Right ventricle myocardium inferior (tissue), 1 donor: ENCODE data around the gene HMCN1. TPM values are rescaled to one million over a fixed set of nuclear protein-coding genes. Genes with fewer than 3 reads are reported as not detected.

Experiments used
- ATAC-seq: fragments of 200-7000 bp; cut with Tn5 transposase; one replicate; pipeline ENCODE4 v1.9.1; 2020; ENCODE audit warnings: mild to moderate bottlenecking, moderate library complexity
- DNase-seq: peaks from one replicate; pipeline ENCODE4 v3.0.0; 2021; ENCODE audit errors: missing footprints
- intact Hi-C: fragments of 100-400 bp; cut with DNase I; formaldehyde crosslinking; loops from one replicate; pipeline ENCODE4 v1.11.0; 2022
- total RNA-seq: library from RNA; stranded (reverse); fragmentation: NEBNext Ultra II Directional; extraction: Animal tissue kit (Norgen Biotek cat#: 25700); gene quantifications from one replicate; pipeline ENCODE4 v1.2.1, GENCODE V29; 2021
- donor health status: DM: no; HTN: yes; CAD: no; lungs with severe emphysema.

HMCN1 gene
- total RNA-seq, 1 donor from 2014 or later = 7.6 TPM

DNA sequence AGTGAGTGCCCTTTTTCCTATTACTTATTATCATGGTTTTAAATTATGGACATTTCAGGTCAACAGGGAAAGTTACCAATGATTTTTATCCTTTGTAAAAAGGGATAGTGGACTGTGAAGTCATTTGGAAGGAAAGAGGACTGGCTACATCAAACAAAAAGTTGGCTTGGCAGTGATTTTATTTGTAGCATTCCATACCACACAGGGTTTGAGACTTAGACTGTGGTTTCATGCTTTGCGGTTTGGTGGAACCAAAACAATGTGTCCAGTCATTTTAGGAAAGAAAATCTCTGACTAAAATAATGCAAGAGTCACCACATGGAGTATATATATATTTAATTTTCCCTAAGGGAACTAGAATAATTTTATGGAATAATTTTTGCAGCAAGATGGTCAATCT lies 239.5 kb downstream of the HMCN1 start:
- DNase-seq (no peak), ATAC-seq (no peak)
- intact Hi-C loops = no loop called here

GRCh38 chr1:185974367-185975170 lies 240.4 kb downstream of the HMCN1 start:
- no peak for ATAC-seq
- DNase-seq = no peak
- intact Hi-C loops = no loop called here

GRCh38 chr1:185980891-185981290 lies 246.7 kb downstream of the HMCN1 start:
- intact Hi-C loops = no loop called here
- DNase-seq (no peak), ATAC-seq (no peak)

DNA sequence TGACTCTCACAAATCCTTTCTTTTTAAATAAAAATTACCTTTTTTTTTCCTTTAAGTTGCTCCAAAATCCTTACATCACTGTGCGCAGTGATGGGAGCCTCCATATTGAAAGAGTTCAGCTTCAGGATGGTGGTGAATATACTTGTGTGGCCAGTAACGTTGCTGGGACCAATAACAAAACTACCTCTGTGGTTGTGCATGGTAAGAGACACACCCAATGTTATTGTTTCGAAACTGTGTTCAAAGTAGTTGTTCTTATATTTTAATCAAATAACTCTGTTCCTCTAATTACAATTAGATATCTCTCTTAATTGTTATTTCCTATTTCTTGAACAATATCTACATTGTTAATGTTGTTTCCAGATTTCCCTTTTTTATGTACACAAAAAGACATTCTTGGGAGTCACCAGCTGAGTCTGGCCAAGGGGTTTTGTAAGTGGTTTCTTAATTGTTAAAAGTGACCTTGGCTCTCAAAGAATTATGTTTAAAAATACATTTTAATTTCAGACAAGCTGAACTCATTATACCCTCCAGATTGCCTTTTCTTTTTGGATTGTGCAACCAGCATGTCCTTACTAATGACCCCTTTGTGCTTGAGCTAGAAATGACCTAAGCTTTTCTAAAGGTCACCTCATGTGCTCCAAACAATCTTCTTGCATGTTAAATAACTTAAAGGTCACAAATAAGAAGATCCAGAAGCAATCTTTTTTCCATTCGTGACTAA lies 250.1 kb downstream of the HMCN1 start:
- intact Hi-C loops = no loop called here
- peak; percentile 86 for ATAC-seq
- no peak for DNase-seq

DNA sequence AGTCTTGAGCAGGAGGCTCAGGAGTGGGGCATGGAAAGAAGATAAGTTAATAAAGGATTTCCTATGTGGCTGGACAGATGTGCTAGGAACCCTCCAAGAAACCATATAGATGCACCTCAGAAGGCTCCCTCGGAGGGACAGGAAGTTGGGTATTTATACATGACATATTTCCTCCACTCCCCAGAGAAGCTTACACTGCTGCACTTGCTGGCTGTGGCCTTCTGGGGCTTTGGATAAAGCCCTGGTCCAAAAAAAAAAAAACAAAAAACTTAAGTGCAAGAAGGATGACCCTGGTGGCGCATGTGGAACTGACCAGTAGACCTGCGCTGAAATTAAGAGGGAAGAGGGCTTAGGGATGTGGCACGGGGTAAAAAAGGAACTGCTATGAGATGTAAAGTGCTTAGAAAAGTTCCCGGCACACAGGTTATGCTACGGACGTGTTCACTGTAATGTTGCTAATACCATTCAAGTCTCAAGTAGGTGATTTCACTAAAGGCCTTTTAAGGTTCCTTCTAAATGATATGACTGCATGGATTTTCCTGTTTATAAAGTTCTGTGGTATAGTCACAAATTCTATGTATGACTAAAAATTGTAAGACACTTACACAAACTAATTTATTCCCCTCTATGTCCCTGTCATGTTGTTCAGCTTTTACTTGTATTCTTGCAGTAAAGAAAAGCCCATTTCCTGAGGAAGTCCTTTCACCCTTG lies 253.6 kb downstream of the HMCN1 start:
- no peak for ATAC-seq
- intact Hi-C loops = no loop called here
- no peak for DNase-seq

DNA sequence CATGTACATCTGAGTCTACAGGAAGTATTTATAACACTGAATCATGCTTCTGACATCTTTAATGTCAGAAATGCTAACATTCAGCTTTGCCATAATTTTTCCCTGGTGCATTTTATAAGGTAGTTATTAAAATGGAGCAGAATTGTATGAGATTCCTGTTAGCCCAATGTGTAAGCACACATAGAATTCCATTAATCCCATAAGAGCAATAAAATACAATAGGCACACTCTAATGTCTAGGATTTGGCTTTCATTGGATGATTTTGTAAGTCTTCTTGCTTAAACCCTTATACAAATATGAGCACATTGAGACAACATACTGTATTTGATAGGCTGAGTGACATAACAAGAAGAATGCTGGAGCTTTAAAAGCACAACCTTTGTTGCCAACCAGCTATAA lies 256.4 kb downstream of the HMCN1 start:
- no peak for DNase-seq
- intact Hi-C loops = no loop called here
- no peak for ATAC-seq

DNA sequence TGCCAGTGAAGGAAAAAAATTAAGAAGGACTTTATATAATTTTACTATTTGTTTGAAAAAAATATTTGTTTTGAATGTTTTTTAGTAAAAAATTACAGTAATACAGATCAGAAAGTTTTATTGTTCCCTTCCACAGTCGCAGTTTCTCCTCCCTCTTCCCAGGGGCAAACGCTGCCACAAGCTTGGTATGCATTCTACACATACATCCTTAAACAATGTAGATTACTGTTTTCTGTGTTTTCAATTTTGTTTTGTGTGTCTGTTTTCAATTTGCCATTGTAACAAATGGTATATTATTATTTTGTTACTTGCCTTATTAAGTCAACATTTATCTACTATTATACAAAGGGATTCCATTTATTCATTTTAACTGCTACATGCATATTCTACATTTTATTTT lies 257.1 kb downstream of the HMCN1 start:
- no peak for ATAC-seq
- intact Hi-C loops = no loop called here

GRCh38 chr1:185996211-185996610 lies 262.0 kb downstream of the HMCN1 start:
- DNase-seq = peak; percentile 50
- peak; percentile 23 for ATAC-seq
- intact Hi-C loops = no loop called here

More for the DNA sequence above, 257.1 kb downstream of the HMCN1 start:
- no peak for DNase-seq

- no peak for DNase-seq
- intact Hi-C loops = no loop called here
- no peak for ATAC-seq
Observed at GRCh38 chr1:185998391-185998790, 264.2 kb downstream of the HMCN1 start.

DNA sequence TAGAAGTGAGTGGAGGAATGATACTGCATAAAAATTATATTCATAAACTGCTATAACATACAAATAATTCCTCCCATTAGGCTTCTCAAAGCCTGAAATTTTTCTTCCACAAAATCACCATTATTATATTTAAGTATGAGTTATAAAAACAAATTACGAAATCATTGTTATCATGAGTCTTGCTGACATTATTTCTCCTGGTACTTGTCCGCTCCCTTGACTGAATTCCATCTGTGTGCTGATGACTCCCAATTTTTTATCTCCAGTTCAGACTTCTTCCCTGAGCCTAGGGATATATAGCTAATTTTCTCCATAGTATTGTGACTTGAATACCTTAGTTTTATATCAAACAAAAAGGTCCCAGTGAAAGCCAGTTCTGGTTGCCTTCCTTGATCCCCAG lies 268.2 kb downstream of the HMCN1 start:
- ATAC-seq (no peak), DNase-seq (no peak)
- intact Hi-C loops = no loop called here

- ATAC-seq (no peak), DNase-seq (no peak)
- intact Hi-C loops = no loop called here
Observed at GRCh38 chr1:186009039-186009737, 275.0 kb downstream of the HMCN1 start.

- DNase-seq = no peak
- intact Hi-C loops = no loop called here
- no peak for ATAC-seq
Observed at GRCh38 chr1:186014370-186015037, 280.3 kb downstream of the HMCN1 start.

- ATAC-seq (no peak), DNase-seq (no peak)
- intact Hi-C loops = no loop called here
Observed at GRCh38 chr1:186016856-186017255, 282.7 kb downstream of the HMCN1 start.

GRCh38 chr1:186022184-186022583 lies 288.0 kb downstream of the HMCN1 start:
- intact Hi-C loops = no loop called here
- ATAC-seq = no peak
- DNase-seq = no peak

- no peak for DNase-seq
- no peak for ATAC-seq
- intact Hi-C loops = no loop called here
Observed at GRCh38 chr1:186026946-186027345, 292.8 kb downstream of the HMCN1 start.

DNA sequence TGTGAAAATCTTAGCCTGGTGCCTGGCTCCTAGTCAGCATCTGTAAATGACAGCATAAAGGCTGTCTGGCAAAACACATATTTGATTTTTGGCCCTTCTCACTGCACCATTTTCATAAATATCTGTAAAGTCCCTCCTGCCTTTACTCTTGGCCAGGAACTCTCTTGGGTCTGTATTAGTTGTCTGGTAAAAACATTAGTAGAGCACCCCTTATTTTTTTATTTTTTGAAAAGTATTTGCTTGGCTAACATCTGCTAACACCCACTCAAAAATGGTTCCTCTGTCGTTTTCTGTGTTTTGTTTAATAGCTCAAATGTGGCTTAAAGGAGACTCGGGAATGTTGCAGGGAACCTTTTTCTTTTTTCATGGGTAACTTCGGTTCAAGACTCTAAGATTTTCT lies 293.4 kb downstream of the HMCN1 start:
- intact Hi-C loops = no loop called here
- ATAC-seq (no peak), DNase-seq (no peak)

- intact Hi-C loops = no loop called here
- no peak for DNase-seq
- ATAC-seq = no peak
Observed at GRCh38 chr1:186030453-186030852, 296.3 kb downstream of the HMCN1 start.

- no peak for DNase-seq
- ATAC-seq = no peak
- intact Hi-C loops = no loop called here
Observed at GRCh38 chr1:186033847-186034271, 299.7 kb downstream of the HMCN1 start.

DNA sequence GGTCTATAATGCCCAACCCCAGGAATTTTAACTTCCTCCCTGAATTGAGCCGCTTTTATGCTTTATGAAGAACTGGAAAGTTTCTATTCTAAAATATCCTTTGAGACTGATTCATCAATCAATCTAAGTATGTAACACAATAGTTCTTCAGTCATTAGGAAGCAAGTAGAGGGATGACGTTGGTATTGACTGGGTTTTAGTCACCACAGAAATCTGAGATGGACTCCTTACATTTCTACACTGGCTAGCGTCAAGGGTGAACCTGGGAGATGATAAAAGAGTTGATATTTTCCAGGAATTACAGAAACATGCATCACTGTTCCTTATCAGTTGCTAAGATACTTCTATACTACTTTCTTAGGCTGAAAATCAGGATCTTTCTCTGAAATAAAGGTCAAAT lies 308.0 kb downstream of the HMCN1 start:
- intact Hi-C loops = no loop called here
- ATAC-seq (no peak), DNase-seq (no peak)
